Stimulated activated CD4-positive, alpha-beta T cell treated with anti-CD3 and anti-CD28 coated beads, TNF-alpha, amount 100 ng/mL, for 1 hour (primary cell): Measurements from ENCODE around the gene PTCD1.

ENCODE experiments used
- DNase-seq, 3 donors: peaks; one replicate each; pipeline ENCODE4 v3.0.0-alpha.2; 2020; ENCODE audit warnings: low read depth in 3 of 3, low spot score in 1 of 3

PTCD1 gene

GRCh38 chr7:99408379-99409191 lies 30.0 kb downstream of the PTCD1 start, which contains the start of the genes BUD31 and PDAP1:
TSS of gene BUD31 (plus strand) at chr7:99408969. CDS start at chr7:99411093, 2,124 bp downstream.
TSS of gene PDAP1 (minus strand) at chr7:99408597. CDS start at chr7:99408548, 49 bp downstream.
- peak; percentile 86 to 92 (median 88) for DNase-seq

GRCh38 chr7:99407872-99408378 lies 30.7 kb downstream of the PTCD1 start:
- DNase-seq = no peak

- DNase-seq = no peak
Measured at GRCh38 chr7:99406557-99406956, 32.0 kb downstream of the PTCD1 start.

- no peak for DNase-seq
Measured at GRCh38 chr7:99404977-99405320, 33.6 kb downstream of the PTCD1 start.

- DNase-seq = no peak
Measured at GRCh38 chr7:99404235-99404976, 34.2 kb downstream of the PTCD1 start.

- no peak for DNase-seq
Measured at GRCh38 chr7:99403764-99404163, 34.8 kb downstream of the PTCD1 start.

GRCh38 chr7:99402854-99403253 lies 35.7 kb downstream of the PTCD1 start:
- no peak for DNase-seq

- DNase-seq = no peak
Measured at GRCh38 chr7:99399597-99399996, 39.0 kb downstream of the PTCD1 start.

- DNase-seq = no peak
Measured at GRCh38 chr7:99398891-99399445, 39.6 kb downstream of the PTCD1 start.

GRCh38 chr7:99397297-99397983 lies 41.2 kb downstream of the PTCD1 start:
- DNase-seq = no peak

- no peak for DNase-seq
Measured at GRCh38 chr7:99396418-99397296, 41.9 kb downstream of the PTCD1 start.

- no peak for DNase-seq
Measured at GRCh38 chr7:99395616-99396327, 42.8 kb downstream of the PTCD1 start.

- no peak for DNase-seq
Measured at GRCh38 chr7:99394188-99394502, 44.5 kb downstream of the PTCD1 start.

- DNase-seq = no peak
Measured at GRCh38 chr7:99393355-99394187, 45.0 kb downstream of the PTCD1 start.

- DNase-seq = peak in 2 of 3 donors; percentile 64 to 67
Measured at GRCh38 chr7:99392659-99393354, 45.8 kb downstream of the PTCD1 start.

- DNase-seq = no peak
Measured at GRCh38 chr7:99392046-99392445, 46.6 kb downstream of the PTCD1 start.

GRCh38 chr7:99390941-99391602 lies 47.5 kb downstream of the PTCD1 start:
- DNase-seq = no peak

GRCh38 chr7:99389772-99390171 lies 48.8 kb downstream of the PTCD1 start:
- DNase-seq = no peak
